GM12872 (cell line): ENCODE data around the gene HLCS.

Source experiments
- CTCF ChIP-seq: IDR thresholded peaks from 3 replicates; pipeline ENCODE4 v1.5.1; 2011; ENCODE audit warnings: low read depth, mild to moderate bottlenecking, low read length, moderate library complexity; ENCODE audit not compliant: insufficient read depth

The HLCS gene

DNA sequence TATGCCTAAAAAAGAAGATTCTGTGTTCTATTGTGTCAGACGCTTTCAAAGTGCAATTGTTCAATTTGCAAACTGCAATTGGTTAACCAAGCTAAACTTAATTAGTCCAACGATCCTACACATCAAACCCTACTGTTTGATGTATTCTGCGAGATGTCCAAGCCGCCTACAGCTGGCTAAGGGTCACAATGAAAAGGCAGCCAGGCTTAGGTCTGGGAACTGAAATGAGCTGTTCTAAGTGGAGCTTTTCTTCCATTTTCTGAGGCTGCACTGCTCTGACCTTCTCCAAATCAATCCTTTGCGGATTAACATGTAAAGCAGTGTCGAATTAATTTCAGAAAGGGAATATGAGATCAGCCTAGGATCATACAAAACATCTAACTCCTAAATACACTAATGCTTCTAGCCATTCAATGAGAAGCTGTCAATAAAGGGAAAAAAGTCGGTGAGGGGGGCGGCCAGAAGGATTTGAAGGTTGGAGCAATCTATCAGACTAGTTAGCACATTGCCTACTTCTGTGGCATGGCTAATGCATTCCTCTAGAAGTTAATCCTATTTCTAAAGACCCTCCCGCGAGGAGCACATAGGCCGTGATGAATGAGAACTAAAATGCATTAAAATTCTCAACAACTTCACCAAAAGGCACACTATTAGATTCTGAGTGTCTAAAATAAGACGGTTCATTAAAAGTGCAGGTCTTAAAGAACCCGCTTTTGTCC is 148.6 kb downstream of the HLCS start:
- no peak for TF ChIP-seq CTCF

- no peak for TF ChIP-seq CTCF
Measured at GRCh38 chr21:36816561-36817130, 149.8 kb downstream of the HLCS start.

DNA sequence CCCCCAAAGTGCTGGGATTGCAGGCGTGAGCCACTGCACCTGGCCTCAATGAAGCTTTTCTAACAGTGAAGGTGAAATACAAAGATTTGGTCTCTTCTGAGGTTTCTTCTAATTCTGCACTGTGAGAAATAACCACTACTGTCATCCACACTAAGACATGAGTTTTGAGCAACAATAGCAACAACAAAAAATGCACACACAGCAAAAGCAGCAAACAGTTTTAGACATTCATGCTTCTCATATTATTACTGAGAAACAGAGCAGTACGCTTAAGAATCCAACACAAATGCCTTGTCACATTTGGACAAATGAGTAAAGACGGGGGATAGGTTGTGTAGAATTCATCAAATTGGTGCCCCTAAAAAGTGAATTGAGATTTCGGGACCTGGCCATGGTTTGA is 151.2 kb downstream of the HLCS start:
- TF ChIP-seq CTCF, result no peak

DNA sequence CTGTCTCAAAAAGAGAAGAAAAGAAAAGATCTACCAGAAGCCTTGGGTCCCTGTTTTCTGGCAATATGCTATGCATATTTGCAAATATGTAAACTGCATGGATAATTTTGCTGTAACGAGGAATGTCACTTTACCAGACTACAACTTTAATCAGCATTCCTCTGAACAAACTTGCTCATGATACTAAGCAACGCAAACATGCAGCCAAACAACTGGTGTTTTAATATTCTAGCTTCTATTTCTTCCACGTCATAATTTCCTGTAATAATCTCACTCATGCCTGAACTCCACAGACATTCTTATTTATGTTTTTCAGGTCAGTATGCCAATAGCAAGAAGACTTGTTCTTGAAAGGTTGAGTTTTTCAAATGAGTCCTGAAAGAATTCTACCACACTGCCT is 153.4 kb downstream of the HLCS start:
- TF ChIP-seq CTCF, result no peak

DNA sequence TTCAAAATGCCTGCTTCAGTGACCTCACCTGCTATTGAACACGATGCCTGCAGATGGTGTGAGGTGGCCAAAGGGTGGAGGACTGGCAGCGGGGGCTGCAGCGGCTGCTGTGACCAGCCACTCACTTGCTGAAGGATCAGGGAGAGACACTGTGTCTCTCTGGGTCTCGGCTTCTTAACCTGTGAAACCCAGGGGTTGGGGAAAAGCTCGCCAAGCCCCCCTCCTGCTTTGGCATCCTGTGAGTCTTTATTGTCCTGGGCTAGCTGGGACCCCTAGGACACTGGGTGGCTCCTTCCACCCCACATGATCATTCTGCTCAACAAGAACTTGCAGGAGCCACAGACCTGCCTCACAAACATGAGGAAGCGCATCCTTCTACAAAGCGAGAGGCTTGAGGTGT is 154.7 kb downstream of the HLCS start:
- no peak for TF ChIP-seq CTCF

DNA sequence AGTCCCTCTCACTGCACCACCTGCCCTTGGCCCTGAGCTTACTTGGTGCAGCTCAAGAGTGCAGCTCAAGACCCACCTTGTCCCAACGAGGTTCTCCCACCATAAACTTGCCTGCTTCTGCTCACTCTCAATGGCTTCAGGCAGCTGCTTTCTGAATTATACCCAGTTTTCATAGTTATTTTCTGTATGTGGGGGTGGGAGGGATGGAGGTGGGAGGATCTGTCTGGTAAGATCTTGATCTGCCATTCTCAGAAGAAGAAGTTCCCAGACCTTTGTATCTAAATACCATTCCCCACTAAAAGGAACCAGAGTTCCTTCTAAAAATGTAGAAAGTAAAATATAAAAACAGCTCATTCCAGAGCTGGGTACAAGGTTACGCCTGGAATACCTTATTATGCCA is 156.0 kb downstream of the HLCS start:
- no peak for TF ChIP-seq CTCF

DNA sequence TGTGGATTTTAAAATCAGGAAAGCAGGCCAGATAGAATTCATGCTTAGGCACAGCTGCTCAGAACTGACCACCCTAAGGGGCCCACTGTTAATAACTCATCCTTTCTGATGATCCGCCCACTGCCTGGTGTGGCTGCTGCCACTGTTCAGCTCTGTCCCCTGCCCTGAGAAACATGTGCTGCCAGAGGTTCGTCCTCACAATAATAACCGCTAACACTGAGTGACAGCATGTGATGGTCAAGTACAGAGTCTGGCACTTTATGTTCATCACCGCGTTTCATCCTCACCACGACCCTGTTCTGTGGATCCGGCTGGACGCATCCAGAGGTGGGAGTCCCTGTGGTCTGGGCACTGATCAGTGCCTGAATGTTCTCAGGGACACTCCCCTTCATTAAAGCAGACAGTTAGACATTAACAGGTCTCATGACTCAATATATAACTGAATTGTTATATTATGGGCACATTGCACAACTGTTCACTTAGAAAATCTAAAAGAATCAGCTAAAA is 159.0 kb downstream of the HLCS start:
- no peak for TF ChIP-seq CTCF
